Measurements from ENCODE around the gene KLK4. TPM values are rescaled to one million over a fixed set of nuclear protein-coding genes. Genes with fewer than 3 reads are reported as not detected.

Gene KLK4
- not detected for polyA plus RNA-seq

- H3K27ac ChIP-seq (ENCODE audit: low read depth, low read length) = no peak within 1 kb of the TSS
Observed at GRCh38 chr19:50911206-50912101, at the start of gene KLK4. TSS of gene KLK4 (minus strand) at chr19:50911395. CDS start at chr19:50910738, 657 bp downstream.

GRCh38 chr19:50959731-50960500, 48.7 kb upstream of the KLK4 start:
- 46 to 55% (median 47%) methylated on average over 6 to 7 of the region's 9 CpGs for WGBS, 3 donors
- H3K27ac ChIP-seq (ENCODE audit: low read depth, low read length) = no peak overlapping the region

More at GRCh38 chr19:50911206-50912101, at the start of gene KLK4:
- 53 to 61% (median 56%) methylated on average over 9 of the region's 9 CpGs for WGBS, 3 donors

GRCh38 chr19:50957587-50957986, 46.4 kb upstream of the KLK4 start:
- WGBS, 3 donors = 61 to 66% (median 65%) methylated on average over 8 of the region's 8 CpGs
- no peak overlapping the region for H3K27ac ChIP-seq (ENCODE audit: low read depth, low read length)

GRCh38 chr19:50952910-50953309, 41.7 kb upstream of the KLK4 start, which contains the start of gene KLK5:
TSS of gene KLK5 (minus strand) at chr19:50953038. CDS start at chr19:50952657, 381 bp downstream.
- WGBS, 3 donors = 10 to 16% (median 14%) methylated on average over 6 to 7 of the region's 7 CpGs
- no peak within 1 kb of the TSS for H3K27ac ChIP-seq (ENCODE audit: low read depth, low read length)

GRCh38 chr19:50949861-50950260, 38.7 kb upstream of the KLK4 start:
- no peak overlapping the region for H3K27ac ChIP-seq (ENCODE audit: low read depth, low read length)
- 53 to 62% (median 56%) methylated on average over 19 of the region's 19 CpGs for WGBS, 3 donors

GRCh38 chr19:50947123-50947522, 35.9 kb upstream of the KLK4 start:
- 66 to 86% (median 84%) methylated on average over 4 of the region's 4 CpGs for WGBS, 3 donors
- H3K27ac ChIP-seq (ENCODE audit: low read depth, low read length) = no peak overlapping the region

GRCh38 chr19:50944795-50945194, 33.6 kb upstream of the KLK4 start:
- no peak overlapping the region for H3K27ac ChIP-seq (ENCODE audit: low read depth, low read length)
- WGBS, 3 donors = 62 to 68% (median 67%) methylated on average over 4 of the region's 4 CpGs

- 76 to 82% (median 80%) methylated on average over 10 of the region's 10 CpGs for whole genome bisulfite sequencing, 3 donors
- H3K27ac ChIP-seq (ENCODE audit: low read depth, low read length) = no peak overlapping the region
Observed at GRCh38 chr19:50943074-50943828, 32.1 kb upstream of the KLK4 start.

GRCh38 chr19:50939596-50939995, 28.4 kb upstream of the KLK4 start:
- 52 to 69% (median 60%) methylated on average over 2 of the region's 2 CpGs for WGBS, 3 donors
- no peak overlapping the region for H3K27ac ChIP-seq (ENCODE audit: low read depth, low read length)

- no peak overlapping the region for H3K27ac ChIP-seq (ENCODE audit: low read depth, low read length)
- 69 to 73% (median 72%) methylated on average over 8 of the region's 8 CpGs for WGBS, 3 donors
Observed at GRCh38 chr19:50933640-50934039, 22.4 kb upstream of the KLK4 start.

- 51 to 60% (median 55%) methylated on average over 4 of the region's 4 CpGs for WGBS, 3 donors
- H3K27ac ChIP-seq (ENCODE audit: low read depth, low read length) = no peak overlapping the region
Observed at GRCh38 chr19:50932690-50933083, 21.5 kb upstream of the KLK4 start.

GRCh38 chr19:50932018-50932689, 21.0 kb upstream of the KLK4 start:
- H3K27ac ChIP-seq (ENCODE audit: low read depth, low read length) = no peak overlapping the region
- 73 to 75% (median 74%) methylated on average over 11 of the region's 11 CpGs for WGBS, 3 donors

GRCh38 chr19:50931023-50931422, 19.8 kb upstream of the KLK4 start:
- H3K27ac ChIP-seq (ENCODE audit: low read depth, low read length) = no peak overlapping the region

- 62 to 79% (median 77%) methylated on average over 5 of the region's 5 CpGs for WGBS, 3 donors
- no peak overlapping the region for H3K27ac ChIP-seq (ENCODE audit: low read depth, low read length)
Observed at GRCh38 chr19:50928831-50929230, 17.6 kb upstream of the KLK4 start.

- WGBS, 3 donors = 70 to 79% (median 71%) methylated on average over 11 of the region's 11 CpGs
Observed at GRCh38 chr19:50926144-50926543, 14.9 kb upstream of the KLK4 start.

GRCh38 chr19:50925734-50926133, 14.5 kb upstream of the KLK4 start:
- H3K27ac ChIP-seq (ENCODE audit: low read depth, low read length) = no peak overlapping the region
- 88 to 94% (median 90%) methylated on average over 2 of the region's 2 CpGs for WGBS, 3 donors

More at GRCh38 chr19:50926144-50926543, 14.9 kb upstream of the KLK4 start:
- no peak overlapping the region for H3K27ac ChIP-seq (ENCODE audit: low read depth, low read length)

- no peak overlapping the region for H3K27ac ChIP-seq (ENCODE audit: low read depth, low read length)
- WGBS, 3 donors = 47 to 58% (median 53%) methylated on average over 6 of the region's 6 CpGs
Observed at GRCh38 chr19:50924586-50924985, 13.4 kb upstream of the KLK4 start.

- no peak overlapping the region for H3K27ac ChIP-seq (ENCODE audit: low read depth, low read length)
- WGBS, 3 donors = 27 to 32% (median 31%) methylated on average over 21 of the region's 21 CpGs
Observed at GRCh38 chr19:50922317-50922853, 11.2 kb upstream of the KLK4 start.

Measured in adipose tissue (tissue), 3 donors.